Forelimb muscle (tissue), 1 donor: ENCODE measurements around the gene KLHL28. TPM values are rescaled to one million over a fixed set of nuclear protein-coding genes. Genes with fewer than 3 reads are reported as not detected.
"Not testable (repeated sequence)": the region's sequence is repeated elsewhere in the genome, so short reads cannot be mapped to it uniquely, and the experiment has no call there.

ENCODE experiments used
- DNase-seq: peaks from one replicate; pipeline ENCODE4 v3.0.0-alpha.2; 2013; ENCODE audit warnings: low read depth
- polyA plus RNA-seq: library from polyadenylated mRNA; unstranded; fragments of 120-200 nt; gene quantifications from one replicate; pipeline ENCODE4 v1.2.1, GENCODE V29; 2013; ENCODE audit not compliant: insufficient read length

KLHL28 gene
- polyA plus RNA-seq, 1 donor, result 14.8 TPM

- peak; percentile 90 for DNase-seq
These were observed 64.5 kb downstream of the KLHL28 start for GRCh38 chr14:44897041-44897844.

- DNase-seq, result no peak
These were observed 65.3 kb downstream of the KLHL28 start for GRCh38 chr14:44896275-44897040.

- no peak for DNase-seq
These were observed 66.0 kb downstream of the KLHL28 start for GRCh38 chr14:44895716-44896115.

GRCh38 chr14:44893535-44893934, 68.2 kb downstream of the KLHL28 start:
- no peak for DNase-seq

- not testable (repeated sequence) for DNase-seq
These were observed 69.9 kb downstream of the KLHL28 start for GRCh38 chr14:44891726-44892372.

- DNase-seq, result no peak
These were observed 71.9 kb downstream of the KLHL28 start for GRCh38 chr14:44889595-44890471.

- DNase-seq, result no peak
These were observed 74.2 kb downstream of the KLHL28 start for GRCh38 chr14:44887596-44887955.

- DNase-seq, result no peak
These were observed 74.7 kb downstream of the KLHL28 start for GRCh38 chr14:44886860-44887595.

GRCh38 chr14:44880791-44881190, 81.0 kb downstream of the KLHL28 start:
- DNase-seq, result no peak

Other genes starting within 250 kb of the KLHL28 start
- gene TOGARAM1, start 243 bp upstream of the KLHL28 start, polyA plus RNA-seq, result 23.4 TPM
- 59.8 TPM for gene PRPF39, start 122.2 kb upstream of the KLHL28 start, polyA plus RNA-seq
- 114 TPM for gene FKBP3, start 172.5 kb upstream of the KLHL28 start, polyA plus RNA-seq
- gene FANCM, start 174.0 kb upstream of the KLHL28 start, polyA plus RNA-seq, result 6.1 TPM